Suprapubic skin (tissue), 4 donors: ENCODE results near the gene BCKDHB. TPM values are rescaled to one million over a fixed set of nuclear protein-coding genes. Genes with fewer than 3 reads are reported as not detected.

Source experiments
- DNase-seq, 2 donors: peaks; one replicate each; pipeline ENCODE4 v3.0.0-alpha.2; 2019; ENCODE audit warnings: low spot score in 2 of 2
- H3K27ac ChIP-seq: fragments of 200-600 bp; sonication (generic); one replicate; pipeline ENCODE4 v1.5.1; 2019
- H3K27me3 ChIP-seq: fragments of 200-600 bp; sonication (generic); one replicate; pipeline ENCODE4 v1.5.1; 2019
- H3K36me3 ChIP-seq: fragments of 200-600 bp; sonication (generic); one replicate; pipeline ENCODE4 v1.5.1; 2019
- H3K4me1 ChIP-seq: fragments of 200-600 bp; sonication (generic); one replicate; pipeline ENCODE4 v1.5.1; 2019
- H3K4me3 ChIP-seq: fragments of 200-600 bp; sonication (generic); one replicate; pipeline ENCODE4 v1.5.1; 2019; ENCODE audit warnings: mild to moderate bottlenecking
- H3K9me3 ChIP-seq: fragments of 200-600 bp; sonication (generic); one replicate; pipeline ENCODE4 v1.5.1; 2019
- CTCF ChIP-seq, 2 donors: fragments of 200-600 bp in 1 of 2; fragments of 450-650 bp in 1 of 2; sonication (generic) in 1 of 2; IDR thresholded peaks; one replicate each; pipeline ENCODE4 v1.5.1; 2016 to 2019; ENCODE audit warnings: antibody characterized with exemption in 2 of 2, mild to moderate bottlenecking in 1 of 2, moderate library complexity in 1 of 2
- EP300 ChIP-seq: sonication (generic); formaldehyde crosslinking; IDR thresholded peaks from one replicate; pipeline ENCODE4 v1.6.1; 2017; ENCODE audit warnings: antibody characterized with exemption
- POLR2A ChIP-seq, 2 donors: fragments of 450-650 bp; IDR thresholded peaks; one replicate each; pipeline ENCODE4 v1.6.1; 2017; ENCODE audit warnings: antibody characterized with exemption in 2 of 2, mild to moderate bottlenecking in 2 of 2, moderate library complexity in 2 of 2
- POLR2AphosphoS5 ChIP-seq, 3 donors: sonication (generic); formaldehyde crosslinking; IDR thresholded peaks; one replicate each; pipeline ENCODE4 v1.6.1; 2017; ENCODE audit warnings: antibody characterized with exemption in 3 of 3
- WGBS: methylation state at CpG from one replicate; pipeline ENCODE4 v1.1.5; 2018; 5-methylcytosine and 5-hydroxymethylcytosine counted together
- total RNA-seq, 4 donors: library from RNA; depleted of rRNA; stranded (reverse); fragments of >200 nt; gene quantifications; one replicate each; pipeline ENCODE4 v1.1.0, GENCODE V29; 2016

The BCKDHB gene
- total RNA-seq, 4 donors from 2014 or later, result 10.5 to 17.2 (median 14.1) TPM

GRCh38 chr6:80380566-80380965 lies 274.1 kb downstream of the BCKDHB start:
- Histone ChIP-seq H3K4me1 (no peaks in the 10 kb centered on the region), H3K36me3 (no peaks in the 10 kb centered on the region), H3K9me3 (no peaks in the 10 kb centered on the region), H3K4me3 (no peak overlapping the region), H3K27ac (no peak overlapping the region), H3K27me3 (no peaks in the 10 kb centered on the region)
- TF ChIP-seq POLR2AphosphoS5 (IDR thresholded peaks at IDR 0.05) (no peak), CTCF (IDR thresholded peaks at IDR 0.05) (no peak), POLR2A (IDR thresholded peaks at IDR 0.05) (no peak), EP300 (no peak)
- DNase-seq, result no peak
- WGBS, result 67% methylated on average over 1 of the region's 1 CpG

- Histone ChIP-seq H3K4me3 (no peak overlapping the region), H3K4me1 (no peaks in the 10 kb centered on the region), H3K27me3 (no peaks in the 10 kb centered on the region), H3K27ac (no peak overlapping the region), H3K9me3 (no peaks in the 10 kb centered on the region), H3K36me3 (no peaks in the 10 kb centered on the region)
- DNase-seq, result no peak
- WGBS, result 73% methylated on average over 2 of the region's 2 CpGs
- no peak for TF ChIP-seq EP300
- TF ChIP-seq POLR2AphosphoS5 (IDR thresholded peaks at IDR 0.05), result no peak
- no peak for TF ChIP-seq POLR2A (IDR thresholded peaks at IDR 0.05)
- no peak for TF ChIP-seq CTCF (IDR thresholded peaks at IDR 0.05)
Observed at GRCh38 chr6:80382811-80383210, 276.3 kb downstream of the BCKDHB start.

- no peak overlapping the region for H3K4me3 ChIP-seq
- no peaks in the 10 kb centered on the region for H3K4me1 ChIP-seq
- DNase-seq, result no peak
- H3K27ac ChIP-seq, result no peak overlapping the region
- no peaks in the 10 kb centered on the region for H3K36me3 ChIP-seq
- H3K27me3 ChIP-seq, result no peaks in the 10 kb centered on the region
- TF ChIP-seq EP300 (no peak), CTCF (IDR thresholded peaks at IDR 0.05) (no peak), POLR2A (IDR thresholded peaks at IDR 0.05) (no peak), POLR2AphosphoS5 (IDR thresholded peaks at IDR 0.05) (no peak)
- WGBS, result 87% methylated on average over 3 of the region's 3 CpGs
- H3K9me3 ChIP-seq, result no peaks in the 10 kb centered on the region
Observed at GRCh38 chr6:80388507-80388906, 282.0 kb downstream of the BCKDHB start.

Other genes starting within 250 kb of the BCKDHB start
- 100 to 1,000 TPM in 1 of 4 donors, 10 to 100 TPM in 2, 1 to 10 TPM in 1; 8.7 to 111 (median 49.8) TPM for gene ELOVL4, start 159.1 kb upstream of the BCKDHB start, total RNA-seq
- gene TTK, start 102.0 kb upstream of the BCKDHB start, total RNA-seq, result 1 to 10 TPM; 2.2 to 6.1 (median 4.3) TPM